Endodermal cell (in vitro differentiated cells): ENCODE results near the gene NUP188. TPM values are rescaled to one million over a fixed set of nuclear protein-coding genes. Genes with fewer than 3 reads are reported as not detected.
A peak's percentile ranks its signal among the peaks of the same experiment; 100 is the strongest.

ENCODE experiments used
- DNase-seq: peaks from one replicate; pipeline ENCODE4 v3.0.0-alpha.2; 2017
- H3K27ac ChIP-seq: 2 replicates; pipeline ENCODE4 v1.5.1; 2013; ENCODE audit warnings: mild to moderate bottlenecking, low read depth, low read length, moderate library complexity
- H3K27me3 ChIP-seq: 2 replicates; pipeline ENCODE4 v1.6.1; 2013; ENCODE audit warnings: mild to moderate bottlenecking, low read length, moderate library complexity; ENCODE audit not compliant: insufficient read depth, control insufficient read depth, poor library complexity, severe bottlenecking
- H3K36me3 ChIP-seq: 2 replicates; pipeline ENCODE4 v1.7.0; 2013; ENCODE audit warnings: mild to moderate bottlenecking, low read length, moderate library complexity; ENCODE audit not compliant: control insufficient read depth, insufficient read depth
- H3K4me1 ChIP-seq: one replicate; pipeline ENCODE4 v1.7.0; 2013; ENCODE audit warnings: low read length; ENCODE audit not compliant: control insufficient read depth, insufficient read depth
- H3K4me3 ChIP-seq: 2 replicates; pipeline ENCODE4 v1.5.1; 2013; ENCODE audit warnings: mild to moderate bottlenecking, low read length, moderate library complexity
- H3K9ac ChIP-seq: 2 replicates; pipeline ENCODE4 v1.6.1; 2013; ENCODE audit warnings: mild to moderate bottlenecking, low read length, moderate library complexity; ENCODE audit not compliant: poor library complexity, severe bottlenecking; ENCODE audit errors: extremely low read depth
- H3K9me3 ChIP-seq: 2 replicates; pipeline ENCODE4 v1.6.1; 2013; ENCODE audit warnings: mild to moderate bottlenecking, low read length, moderate library complexity; ENCODE audit not compliant: control insufficient read depth
- H3K27ac Mint-ChIP-seq: 2 replicates; pipeline ENCODE4 v1.8.0; 2020; ENCODE audit warnings: mixed read lengths
- H3K27me3 Mint-ChIP-seq: 2 replicates; pipeline ENCODE4 v1.8.0; 2021; ENCODE audit warnings: mild to moderate bottlenecking, mixed read lengths; ENCODE audit not compliant: insufficient read depth
- H3K36me3 Mint-ChIP-seq: 2 replicates; pipeline ENCODE4 v1.8.0; 2020; ENCODE audit warnings: low read depth, mixed read lengths
- H3K4me1 Mint-ChIP-seq: 2 replicates; pipeline ENCODE4 v1.8.0; 2020; ENCODE audit warnings: mixed read lengths
- H3K4me3 Mint-ChIP-seq: 2 replicates; pipeline ENCODE4 v1.8.0; 2020; ENCODE audit warnings: mild to moderate bottlenecking, moderate library complexity, mixed read lengths
- H3K9me3 Mint-ChIP-seq: 2 replicates; pipeline ENCODE4 v1.8.0; 2020; ENCODE audit warnings: mild to moderate bottlenecking, mixed read lengths
- WGBS, 2 experiments: methylation state at CpG; one replicate each; pipeline versions ENCODE4 v1.1.5 to v1.1.7; 2013; ENCODE audit warnings: missing lambda C conversion rate in 2 of 2, mixed read lengths in 1 of 2; ENCODE audit not compliant: insufficient coverage in 1 of 2, insufficient read length in 1 of 2; 5-methylcytosine and 5-hydroxymethylcytosine counted together
- total RNA-seq, 2 donors: library from RNA; stranded (reverse); fragmentation: NEBNext Ultra II Directional in 1 of 2; extraction: Animal tissue kit (Norgen Biotek cat#: 25700) in 1 of 2; gene quantifications; 2 replicates in 1 of 2; 3 replicates in 1 of 2; pipeline ENCODE4 v1.2.1, GENCODE V29; 2021
- TF ChIP-seq, protein P1 (sequence below): fragments of 200-600 bp; sonication (generic); conservative IDR thresholded peaks from 2 replicates; pipeline ENCODE4 v1.5.0; 2021; ENCODE audit warnings: antibody characterized with exemption, mild to moderate bottlenecking

NUP188 gene
- total RNA-seq, 2 donors from 2014 or later = 89.8 to 94.8 TPM

DNA sequence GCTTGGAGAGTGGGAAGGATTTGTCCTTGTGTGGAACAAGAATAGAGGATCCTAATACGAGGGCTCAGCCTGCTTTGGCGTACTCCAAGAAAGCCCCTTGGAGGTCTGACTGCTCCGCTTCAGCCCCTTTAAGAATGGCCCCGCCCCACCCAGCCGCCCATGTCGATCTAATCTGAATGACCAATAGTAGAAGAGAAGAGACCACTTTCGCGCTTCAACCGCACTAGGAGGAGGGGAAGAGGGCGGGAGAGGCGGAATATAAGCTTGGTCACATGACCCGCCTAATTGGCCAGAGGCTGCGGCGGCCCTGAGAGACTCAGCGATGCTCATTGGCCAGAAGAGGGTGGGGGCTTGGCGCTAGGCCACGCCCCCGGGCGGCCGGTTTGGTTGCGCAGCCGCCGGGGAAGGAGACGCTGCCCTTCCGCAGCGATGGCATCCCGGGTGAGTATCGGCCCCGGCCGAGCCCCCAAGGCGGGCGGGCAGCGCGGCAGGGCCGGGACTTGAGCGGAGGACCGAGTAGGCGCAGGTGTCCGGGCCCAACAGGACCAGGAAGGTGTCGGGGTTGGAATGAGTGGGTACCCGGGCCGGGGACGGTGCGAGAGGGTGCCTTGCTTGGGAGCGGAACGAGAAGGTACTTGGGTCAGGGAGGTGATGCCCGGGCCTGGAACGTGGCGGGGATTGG lies 88.9 kb downstream of the NUP188 start, which contains the start of gene MIGA2:
Gene MIGA2, plus strand, starts transcription at position 386 of the 682 bp plus-strand sequence. CDS start 3,969 bp downstream, outside the sequence.
- TF ChIP-seq, protein P1, sequence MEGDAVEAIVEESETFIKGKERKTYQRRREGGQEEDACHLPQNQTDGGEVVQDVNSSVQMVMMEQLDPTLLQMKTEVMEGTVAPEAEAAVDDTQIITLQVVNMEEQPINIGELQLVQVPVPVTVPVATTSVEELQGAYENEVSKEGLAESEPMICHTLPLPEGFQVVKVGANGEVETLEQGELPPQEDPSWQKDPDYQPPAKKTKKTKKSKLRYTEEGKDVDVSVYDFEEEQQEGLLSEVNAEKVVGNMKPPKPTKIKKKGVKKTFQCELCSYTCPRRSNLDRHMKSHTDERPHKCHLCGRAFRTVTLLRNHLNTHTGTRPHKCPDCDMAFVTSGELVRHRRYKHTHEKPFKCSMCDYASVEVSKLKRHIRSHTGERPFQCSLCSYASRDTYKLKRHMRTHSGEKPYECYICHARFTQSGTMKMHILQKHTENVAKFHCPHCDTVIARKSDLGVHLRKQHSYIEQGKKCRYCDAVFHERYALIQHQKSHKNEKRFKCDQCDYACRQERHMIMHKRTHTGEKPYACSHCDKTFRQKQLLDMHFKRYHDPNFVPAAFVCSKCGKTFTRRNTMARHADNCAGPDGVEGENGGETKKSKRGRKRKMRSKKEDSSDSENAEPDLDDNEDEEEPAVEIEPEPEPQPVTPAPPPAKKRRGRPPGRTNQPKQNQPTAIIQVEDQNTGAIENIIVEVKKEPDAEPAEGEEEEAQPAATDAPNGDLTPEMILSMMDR = no peak
- peak within 1 kb of the TSS; percentile 91 for H3K4me3 ChIP-seq
- 1 to 3% methylated on average over 21 to 49 of the region's 49 CpGs for WGBS, 2 experiments
- peak within 1 kb of the TSS; percentile 87 for H3K27ac Mint-ChIP-seq
- H3K27ac ChIP-seq = peak within 1 kb of the TSS; percentile 6
- H3K36me3 ChIP-seq = peaks cover 7% of the 10 kb centered on the region
- H3K9me3 ChIP-seq = no peaks in the 10 kb centered on the region
- peak; percentile 99 for DNase-seq
- peaks cover 18% of the 10 kb centered on the region for H3K4me1 Mint-ChIP-seq
- no peaks in the 10 kb centered on the region for H3K27me3 Mint-ChIP-seq
- no peaks in the 10 kb centered on the region for H3K9me3 Mint-ChIP-seq
- no peaks in the 10 kb centered on the region for H3K27me3 ChIP-seq
- peak within 1 kb of the TSS; percentile 59 for H3K9ac ChIP-seq
- peaks cover 4% of the 10 kb centered on the region for H3K36me3 Mint-ChIP-seq
- peaks cover 7% of the 10 kb centered on the region for H3K4me1 ChIP-seq
- H3K4me3 Mint-ChIP-seq = peak within 1 kb of the TSS; percentile 97

DNA sequence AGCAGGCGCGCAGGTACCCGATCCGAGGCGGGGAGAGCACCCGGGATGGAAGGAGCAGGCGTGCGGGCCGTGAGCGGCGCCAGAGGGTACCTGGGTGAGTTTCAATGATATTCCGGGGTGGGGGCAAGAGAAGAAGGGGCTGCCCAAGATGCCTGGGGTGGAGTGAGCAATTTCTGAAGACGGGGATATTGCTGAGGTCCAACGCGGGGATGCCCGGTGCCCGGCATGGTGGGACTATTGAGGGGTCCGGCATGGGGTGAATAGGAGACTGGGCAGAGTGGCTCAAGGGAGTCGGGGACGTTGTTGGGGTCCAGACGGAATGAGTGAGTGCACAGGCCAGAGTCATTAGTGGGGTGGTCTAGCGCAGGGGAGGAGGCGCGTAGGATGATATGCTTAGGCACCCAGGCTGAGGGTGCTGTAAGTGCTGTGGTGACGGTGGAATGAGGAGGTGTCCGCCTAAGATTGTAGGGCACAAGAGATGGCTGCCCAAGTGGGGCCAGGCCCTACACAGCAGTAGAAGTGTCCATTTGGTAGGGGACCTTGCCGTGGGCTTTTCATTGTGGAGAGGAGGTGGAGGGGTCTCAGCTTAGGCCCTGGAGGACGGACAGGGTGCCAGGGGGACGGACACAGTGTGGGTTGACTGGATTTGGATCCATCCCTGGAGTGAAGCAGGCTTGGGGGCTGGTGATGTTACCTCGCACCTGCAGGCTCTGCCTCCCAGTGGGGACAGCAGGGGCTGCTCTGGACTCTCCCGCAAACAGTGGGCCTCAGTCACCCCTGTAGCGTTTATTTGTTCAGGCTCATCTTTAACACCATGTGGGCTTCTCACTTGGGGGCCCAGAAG lies 89.6 kb downstream of the NUP188 start:
- Mint-ChIP-seq H3K4me1 (peaks cover 18% of the 10 kb centered on the region), H3K36me3 (peaks cover 11% of the 10 kb centered on the region), H3K27me3 (no peaks in the 10 kb centered on the region), H3K27ac (peak overlapping the region; percentile 87), H3K9me3 (no peaks in the 10 kb centered on the region), H3K4me3 (peak overlapping the region; percentile 97)
- 12 to 18% methylated on average over 24 to 32 of the region's 32 CpGs for WGBS, 2 experiments
- peaks cover 15% of the 10 kb centered on the region for H3K36me3 ChIP-seq
- TF ChIP-seq, protein P1 = no peak
- H3K27ac ChIP-seq = no peak overlapping the region
- H3K4me3 ChIP-seq = peak overlapping the region; percentile 91
- peak overlapping the region; percentile 59 for H3K9ac ChIP-seq
- H3K27me3 ChIP-seq = no peaks in the 10 kb centered on the region
- DNase-seq = no peak
- peaks cover 7% of the 10 kb centered on the region for H3K4me1 ChIP-seq
- no peaks in the 10 kb centered on the region for H3K9me3 ChIP-seq

DNA sequence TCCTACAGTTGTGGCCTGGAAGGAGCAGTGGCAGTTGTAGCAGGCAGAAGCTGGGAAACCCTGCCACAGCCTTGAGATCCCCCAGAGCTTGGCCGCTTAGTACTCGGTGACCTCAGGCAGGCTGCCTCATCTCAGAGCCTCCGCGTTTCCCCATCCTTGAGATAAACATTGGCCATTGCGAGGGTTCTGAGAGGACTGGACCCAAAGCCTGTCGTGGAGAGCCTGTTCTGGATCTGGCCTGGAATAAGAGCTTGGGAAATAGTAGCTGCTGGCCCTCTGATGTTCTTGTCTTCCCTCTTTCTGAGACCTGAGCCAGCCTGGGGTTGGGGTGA lies 90.2 kb downstream of the NUP188 start:
- Histone ChIP-seq H3K27me3 (no peaks in the 10 kb centered on the region), H3K4me1 (peaks cover 7% of the 10 kb centered on the region), H3K27ac (no peak overlapping the region), H3K4me3 (peak overlapping the region; percentile 91), H3K9me3 (no peaks in the 10 kb centered on the region), H3K9ac (no peak overlapping the region), H3K36me3 (peaks cover 20% of the 10 kb centered on the region)
- Mint-ChIP-seq H3K4me3 (peak overlapping the region; percentile 97), H3K27ac (no peak overlapping the region), H3K9me3 (no peaks in the 10 kb centered on the region), H3K27me3 (no peaks in the 10 kb centered on the region), H3K36me3 (peaks cover 17% of the 10 kb centered on the region), H3K4me1 (peaks cover 18% of the 10 kb centered on the region)
- no peak for DNase-seq
- TF ChIP-seq, protein P1 = no peak
- 89 to 97% methylated on average over 6 of the region's 6 CpGs for WGBS, 2 experiments
